Muscle of arm (tissue), 12 donors: ENCODE data around the gene FRMPD4. TPM values are rescaled to one million over a fixed set of nuclear protein-coding genes. Genes with fewer than 3 reads are reported as not detected.
"Not testable (repeated sequence)": the region's sequence is repeated elsewhere in the genome, so short reads cannot be mapped to it uniquely, and the experiment has no call there.

Experiments
- DNase-seq: peaks from one replicate; pipeline ENCODE4 v3.0.0-alpha.2; 2013
- polyA plus RNA-seq, 12 donors: library from polyadenylated mRNA; unstranded; fragments of 120-200 nt; gene quantifications; one replicate each; pipeline ENCODE4 v1.2.1, GENCODE V29; 2013; ENCODE audit not compliant: insufficient read length in 12 of 12

The FRMPD4 gene
- polyA plus RNA-seq, 12 donors: 0.18 to 0.84 (median 0.52) TPM; not detected in 2

DNA sequence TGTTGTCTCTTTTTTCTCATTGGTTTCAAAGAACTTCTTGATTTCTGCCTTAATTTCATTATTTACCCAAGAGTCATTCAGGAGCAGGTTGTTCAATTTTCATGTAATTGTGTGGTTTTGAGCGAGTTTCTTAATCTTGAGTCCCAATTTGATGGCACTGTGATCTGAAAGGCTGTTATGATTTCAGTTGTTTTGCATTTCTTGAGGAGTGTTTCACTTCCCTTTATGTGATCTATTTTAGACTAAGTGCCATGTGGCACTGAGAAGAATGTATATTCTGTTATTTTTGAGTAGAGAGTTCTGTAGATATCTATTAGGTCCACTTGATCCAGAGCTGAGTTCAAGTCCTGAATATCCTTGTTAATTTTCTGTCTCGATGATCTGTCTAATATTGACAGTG lies 377.1 kb downstream of the FRMPD4 start:
- not testable (repeated sequence) for DNase-seq

DNA sequence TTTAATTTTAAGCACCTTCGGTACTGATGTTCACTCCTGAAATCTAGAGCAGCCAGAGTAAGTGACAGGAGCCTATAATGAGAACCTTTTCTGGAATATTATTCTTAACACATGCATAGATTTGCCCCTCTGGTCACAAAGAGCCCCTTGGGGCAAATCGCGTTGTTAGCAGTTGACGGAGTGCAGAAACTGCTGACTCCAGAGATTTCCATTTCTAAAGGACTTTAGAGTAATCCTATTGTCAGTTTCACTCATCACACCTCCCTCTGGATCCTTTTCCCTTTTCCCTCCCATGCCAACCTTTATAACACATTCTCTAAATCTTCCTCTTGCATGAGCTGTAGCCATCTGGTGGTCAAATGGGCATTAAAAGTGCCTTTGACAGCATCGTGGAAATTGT lies 388.0 kb downstream of the FRMPD4 start:
- DNase-seq: no peak

DNA sequence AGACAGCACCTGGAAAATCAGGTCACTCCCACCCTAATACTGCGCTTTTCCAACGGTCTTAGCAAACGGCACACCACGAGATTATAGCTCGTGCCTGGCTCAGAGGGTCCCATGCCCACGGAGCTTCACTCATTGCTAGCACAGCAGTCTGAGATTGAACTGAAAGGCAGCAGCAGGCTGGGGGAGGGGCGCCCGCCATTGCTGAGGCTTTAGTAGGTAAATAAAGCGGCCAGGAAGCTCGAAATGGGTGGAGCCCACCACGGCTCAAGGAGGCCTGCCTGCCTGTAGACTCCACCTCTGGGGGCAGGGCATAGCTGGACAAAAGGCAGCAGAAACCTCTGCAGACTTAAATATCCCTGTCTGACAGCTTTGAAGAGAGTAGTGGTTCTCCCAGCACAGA lies 399.8 kb downstream of the FRMPD4 start:
- DNase-seq: not testable (repeated sequence)

DNA sequence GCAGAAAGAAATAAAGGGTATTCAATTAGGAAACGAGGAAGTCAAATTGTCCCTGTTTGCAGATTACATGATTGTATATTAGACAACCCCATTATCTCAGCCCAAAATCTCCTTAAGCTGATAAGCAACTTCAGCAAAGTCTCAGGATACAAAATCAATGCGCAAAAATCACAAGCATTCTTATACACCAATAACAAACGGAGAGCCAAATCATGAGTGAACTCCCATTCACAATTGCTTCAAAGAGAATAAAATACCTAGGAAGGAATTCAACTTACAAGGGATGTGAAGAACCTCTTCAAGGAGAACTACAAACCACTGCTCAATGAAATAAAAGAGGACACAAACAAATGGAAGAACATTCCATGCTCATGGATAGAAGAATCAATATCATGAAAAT lies 404.0 kb downstream of the FRMPD4 start:
- DNase-seq: not testable (repeated sequence)

DNA sequence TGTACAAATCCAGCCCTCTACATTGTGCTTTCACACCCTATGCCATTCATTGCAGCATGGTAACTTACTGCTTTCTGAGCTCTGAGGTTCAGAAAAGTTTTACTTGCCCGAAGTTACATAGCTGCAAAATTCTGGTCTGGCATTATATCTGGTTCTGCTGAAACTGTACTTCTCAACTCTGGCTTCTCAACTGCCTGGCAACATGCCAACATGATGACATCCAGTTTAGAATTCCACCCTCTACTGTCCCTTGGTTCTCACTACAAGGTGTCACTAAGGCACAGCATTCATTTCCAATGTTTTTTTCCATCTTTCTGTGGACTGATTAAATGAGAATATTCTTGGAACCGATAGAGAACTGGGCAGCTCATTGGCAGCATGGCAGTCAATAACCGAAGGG lies 410.1 kb downstream of the FRMPD4 start:
- DNase-seq: no peak

DNA sequence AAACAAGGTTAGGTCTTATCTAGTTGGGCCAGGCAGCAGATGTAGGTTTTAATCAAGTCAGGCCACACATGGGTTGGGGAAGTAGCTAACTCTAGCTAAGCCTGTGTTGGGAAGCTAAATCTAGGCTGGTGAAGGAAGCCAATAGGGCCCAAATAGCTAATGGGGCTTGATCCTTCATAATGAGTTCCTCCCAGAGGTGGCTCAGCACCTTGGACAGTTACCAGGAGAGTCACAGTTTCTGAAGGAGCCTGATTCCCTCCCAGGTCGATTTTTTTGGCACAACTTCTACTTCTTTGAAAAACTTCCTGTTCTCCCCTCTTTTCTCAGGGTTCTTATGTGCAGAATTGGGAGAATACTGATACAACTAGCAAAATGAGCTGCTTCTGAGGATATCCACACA lies 410.5 kb downstream of the FRMPD4 start:
- peak; percentile 4 for DNase-seq

DNA sequence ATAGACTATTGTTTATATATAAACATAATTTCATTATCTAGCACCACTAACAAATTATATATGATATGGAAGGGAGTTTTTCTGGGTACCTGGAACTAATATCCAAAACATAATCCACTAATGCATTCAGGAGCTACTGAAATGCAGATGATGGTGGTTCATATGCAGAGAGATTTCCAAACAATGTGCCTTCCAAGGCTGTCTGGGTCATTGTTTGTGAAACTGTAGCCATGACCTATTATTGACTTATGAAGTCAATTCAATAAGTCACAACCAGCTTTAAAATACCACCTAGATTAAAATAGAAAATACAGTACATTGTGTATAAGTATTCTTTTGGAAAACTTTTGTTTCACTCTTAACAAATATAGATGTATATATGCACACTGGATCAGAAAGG lies 415.9 kb downstream of the FRMPD4 start:
- no peak for DNase-seq

DNA sequence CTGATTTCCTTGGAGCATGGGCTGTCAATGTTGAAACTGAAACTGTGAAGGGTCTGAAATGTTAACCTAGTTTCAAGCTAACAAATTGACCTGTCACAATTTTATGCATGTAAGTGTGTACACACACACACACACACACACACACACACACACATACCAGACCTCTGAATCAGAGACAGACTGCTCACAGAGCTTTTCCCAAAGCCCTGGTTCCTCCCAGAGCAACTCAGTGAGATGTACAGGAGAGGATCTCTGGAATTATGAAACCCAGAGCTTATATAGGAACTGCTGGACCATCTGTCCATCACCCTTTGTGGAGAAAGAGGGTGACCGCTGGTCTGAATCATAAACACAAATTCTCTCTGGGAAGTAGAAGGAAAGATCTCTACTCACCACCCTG lies 424.8 kb downstream of the FRMPD4 start:
- DNase-seq: no peak

DNA sequence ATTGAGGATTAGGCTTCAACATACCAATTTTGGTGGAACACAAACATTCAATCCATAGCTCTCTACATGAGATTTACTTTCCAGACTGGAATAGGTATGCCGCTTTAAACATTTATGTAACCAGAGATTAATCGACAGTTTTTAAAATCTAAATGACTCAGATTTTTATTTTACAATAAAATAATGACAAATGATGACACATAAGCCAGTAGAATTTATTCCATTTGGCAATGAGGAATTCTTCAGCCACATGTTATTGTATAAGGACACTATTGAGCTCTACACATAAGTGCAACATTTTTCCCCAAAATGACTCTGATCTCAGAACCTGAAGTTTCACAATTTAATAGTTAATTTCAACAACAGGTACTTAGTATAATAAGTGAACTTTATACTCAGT lies 425.9 kb downstream of the FRMPD4 start:
- no peak for DNase-seq

DNA sequence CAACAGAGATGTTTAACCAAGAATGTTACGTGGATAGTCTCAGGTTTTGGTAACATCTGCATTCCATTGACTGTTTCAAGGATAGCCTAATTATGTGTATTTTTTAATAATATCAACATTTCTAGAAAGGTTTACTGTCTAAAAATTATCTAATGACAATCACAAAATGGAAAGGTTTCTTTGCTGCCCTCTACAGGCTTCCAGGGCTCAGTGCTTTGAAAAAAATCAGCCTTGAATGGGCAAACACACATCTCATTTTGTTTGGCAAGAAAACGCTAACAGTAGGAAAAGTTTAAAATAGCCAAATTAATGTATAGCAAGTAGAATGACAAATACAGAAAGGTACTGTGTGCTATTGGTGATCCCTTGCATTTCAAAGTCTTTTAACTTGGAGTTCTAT lies 429.6 kb downstream of the FRMPD4 start:
- no peak for DNase-seq

DNA sequence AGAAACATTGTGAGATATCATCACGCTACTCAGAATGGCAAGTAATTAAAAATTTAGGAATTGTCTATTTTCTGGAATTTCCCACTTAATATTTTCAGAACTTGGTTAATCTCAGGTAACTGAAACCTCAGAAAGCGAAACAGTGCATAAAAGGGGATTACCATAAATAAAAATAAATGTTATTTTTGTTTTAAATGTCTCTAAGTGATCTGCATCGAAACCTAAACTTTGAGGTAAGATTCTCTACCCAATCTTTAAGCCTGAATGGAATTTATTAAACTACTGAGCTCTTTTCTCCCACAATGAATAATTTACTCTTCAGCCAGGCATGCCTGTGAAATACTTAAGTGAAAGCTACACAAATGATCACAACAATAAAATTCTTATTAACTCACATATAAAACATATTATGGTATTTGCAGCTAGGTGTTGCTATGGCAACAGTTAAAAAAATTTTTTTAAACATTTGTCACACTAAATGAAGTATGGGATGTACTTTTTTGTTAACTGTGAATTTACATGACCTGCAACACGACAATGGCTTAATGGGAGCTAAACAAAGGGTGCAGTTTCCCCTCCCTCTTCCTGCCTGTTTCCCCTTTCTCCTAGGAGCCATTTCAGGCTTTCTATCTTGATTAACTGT lies 432.7 kb downstream of the FRMPD4 start:
- DNase-seq: no peak

DNA sequence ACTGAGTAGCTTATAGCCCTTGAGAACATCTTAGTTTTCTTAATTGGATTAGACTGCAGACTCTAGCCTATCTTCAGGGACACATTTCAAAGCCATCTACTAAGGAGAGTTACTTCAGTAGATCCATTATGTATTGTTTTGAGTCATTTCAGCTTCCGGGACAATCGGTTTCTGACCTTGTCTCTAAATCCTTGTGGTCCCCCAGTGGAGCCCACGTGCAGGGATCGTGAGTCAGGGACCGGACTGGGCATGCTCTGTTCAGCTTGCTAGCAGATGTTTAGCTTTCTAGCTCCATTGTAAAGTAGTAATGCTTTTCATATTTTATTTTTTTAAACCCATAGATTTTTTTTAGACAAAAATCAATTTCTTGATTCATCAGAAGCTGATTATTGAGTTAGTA lies 441.0 kb downstream of the FRMPD4 start:
- DNase-seq: no peak

DNA sequence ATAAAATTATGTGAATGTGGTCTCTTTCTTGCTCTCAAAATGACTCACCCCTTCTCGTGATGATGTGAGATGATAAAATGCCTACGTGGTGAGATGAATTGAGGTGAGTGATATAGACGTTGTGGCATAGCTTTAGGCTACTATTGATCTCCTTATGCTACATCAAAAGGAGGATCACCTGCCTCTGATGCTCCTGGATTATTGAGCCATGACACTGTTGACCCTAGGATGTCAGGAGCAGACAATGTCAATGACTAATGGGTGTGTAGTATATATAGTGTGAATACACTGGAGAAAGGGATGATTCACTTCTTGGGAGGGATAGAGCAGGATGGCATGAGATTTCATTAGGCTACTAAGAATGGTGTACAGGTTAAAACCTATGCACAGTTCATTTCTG lies 442.3 kb downstream of the FRMPD4 start:
- no peak for DNase-seq

DNA sequence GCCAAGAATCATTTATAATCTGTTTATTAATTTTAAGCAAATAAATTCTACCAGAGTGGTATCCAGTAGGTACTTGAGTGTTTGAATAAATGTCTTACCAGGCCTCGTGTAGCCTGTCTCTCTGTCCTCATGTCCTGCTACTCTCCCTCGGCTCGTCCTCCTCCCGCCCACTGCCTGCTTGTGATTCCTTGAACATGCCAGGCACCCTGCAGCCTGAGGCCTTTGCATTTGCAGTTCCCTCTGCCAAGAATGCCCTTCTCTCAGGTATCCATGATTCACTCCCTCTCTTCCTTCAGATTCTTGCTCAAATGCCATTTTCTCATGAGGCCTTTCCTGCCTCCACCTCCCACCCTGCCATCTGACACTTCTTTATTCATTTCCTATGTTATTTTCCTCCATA lies 443.3 kb downstream of the FRMPD4 start:
- no peak for DNase-seq

DNA sequence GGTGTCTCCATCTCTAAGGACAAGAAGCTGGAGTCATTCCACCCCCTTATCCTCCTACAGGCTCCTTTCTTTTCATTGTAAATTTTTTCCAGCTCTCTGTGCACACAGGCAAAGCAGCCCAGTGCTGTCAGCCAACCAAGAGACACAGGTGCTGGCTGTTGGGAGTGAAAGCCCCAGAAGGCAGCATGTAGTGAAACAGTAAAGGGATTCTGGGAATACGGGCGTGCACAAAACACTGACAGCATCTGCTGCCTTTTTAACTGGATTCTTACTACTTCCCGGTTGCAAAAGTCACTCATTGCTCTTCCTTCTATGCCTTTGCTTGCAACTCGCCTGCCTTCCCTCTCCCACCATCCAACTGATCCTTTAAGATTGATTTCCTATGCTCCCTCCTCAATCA lies 444.4 kb downstream of the FRMPD4 start:
- peak; percentile 7 for DNase-seq

DNA sequence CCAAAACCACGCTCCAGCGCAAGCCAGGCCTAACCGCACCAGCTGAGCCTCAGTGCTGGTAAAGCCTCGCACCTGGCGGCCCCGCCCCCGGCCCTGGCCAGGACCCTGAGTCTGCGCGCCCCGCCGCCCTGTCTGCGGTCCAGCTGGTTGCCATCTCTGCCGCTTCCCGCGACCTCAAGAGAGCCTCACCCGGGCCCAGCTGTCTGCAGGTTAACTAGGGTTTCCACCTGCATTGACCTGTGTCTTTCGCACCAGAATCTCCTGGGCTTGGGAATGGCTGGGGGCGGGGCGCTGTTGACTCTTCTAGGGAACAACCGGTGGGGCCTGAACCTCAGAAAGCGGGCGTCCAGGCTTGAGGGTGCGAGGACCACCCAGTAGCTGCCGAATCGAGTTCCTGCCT lies 445.3 kb downstream of the FRMPD4 start:
- DNase-seq: no peak

DNA sequence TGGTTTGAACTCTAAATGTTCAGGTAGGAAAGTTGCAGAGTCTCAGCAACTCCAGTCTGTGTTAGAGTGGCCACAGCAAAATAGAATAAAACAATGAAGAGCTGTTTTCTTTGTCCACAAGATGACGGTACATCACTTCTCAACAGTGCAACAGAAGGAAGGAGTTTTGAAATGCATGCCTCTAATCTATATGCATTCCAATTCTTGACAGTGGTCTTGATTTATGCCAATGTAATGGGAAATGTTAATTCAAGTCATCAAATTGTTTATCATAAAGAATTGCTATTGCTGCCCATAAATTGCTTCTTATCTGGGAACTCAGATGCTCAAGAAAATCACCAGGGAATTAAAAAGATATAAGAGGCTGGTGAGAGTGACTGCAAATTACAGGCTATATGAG lies 457.4 kb downstream of the FRMPD4 start:
- no peak for DNase-seq

DNA sequence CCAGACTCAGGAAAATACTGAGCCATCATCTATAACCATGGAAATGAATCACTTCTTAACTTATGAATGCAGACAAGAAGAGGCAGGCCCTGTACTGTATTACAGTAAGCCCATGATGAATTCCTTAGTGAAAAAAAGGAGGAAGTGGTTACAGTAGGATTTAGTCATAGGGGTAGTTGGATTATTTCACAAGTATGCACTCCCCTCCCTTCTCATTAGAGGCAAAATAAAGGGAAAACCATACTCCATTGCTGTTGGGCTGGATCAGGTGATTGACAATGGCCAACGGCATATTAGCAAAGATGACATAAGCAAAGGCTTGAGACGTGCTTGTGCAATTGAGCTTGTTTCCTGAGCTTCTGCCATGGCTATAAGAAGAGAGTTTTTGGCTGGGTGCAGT lies 471.8 kb downstream of the FRMPD4 start:
- no peak for DNase-seq

DNA sequence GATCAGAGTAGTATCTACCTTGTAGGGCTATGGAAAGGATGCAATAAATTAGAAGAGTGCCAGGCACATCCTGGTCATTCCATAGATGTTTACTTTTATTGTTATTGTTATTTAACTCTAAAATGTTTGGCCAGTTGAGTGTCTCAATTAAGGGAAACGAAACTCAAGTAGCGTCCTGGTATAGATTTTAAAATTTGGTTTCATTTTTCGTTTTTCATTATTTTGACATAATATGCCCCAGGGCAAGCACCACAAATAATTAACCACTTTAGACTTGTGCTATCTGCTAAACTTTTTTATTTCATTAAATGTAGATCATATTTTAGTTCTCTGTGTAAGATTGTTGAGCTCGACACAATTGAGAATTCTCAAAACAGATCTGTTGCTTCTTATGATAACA lies 473.2 kb downstream of the FRMPD4 start:
- DNase-seq: no peak

DNA sequence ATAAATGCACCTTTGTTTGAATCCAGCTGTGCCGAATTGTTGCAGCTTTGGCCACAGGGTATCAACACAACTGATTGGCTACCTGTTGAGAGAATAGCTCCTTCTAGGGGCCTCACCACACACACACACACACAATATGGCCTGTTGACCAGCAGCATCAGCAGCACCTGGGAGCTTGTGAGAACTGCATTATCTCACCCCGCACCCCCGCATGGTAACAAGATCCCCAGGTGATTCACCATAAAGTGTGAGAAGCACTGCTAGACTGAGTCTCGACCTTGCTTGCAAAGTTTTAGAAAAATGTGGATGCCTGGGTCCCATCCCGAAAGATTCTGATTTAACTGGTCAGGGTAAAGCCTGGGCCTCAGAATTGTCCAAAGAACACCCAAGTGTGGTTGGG lies 476.0 kb downstream of the FRMPD4 start:
- no peak for DNase-seq

DNA sequence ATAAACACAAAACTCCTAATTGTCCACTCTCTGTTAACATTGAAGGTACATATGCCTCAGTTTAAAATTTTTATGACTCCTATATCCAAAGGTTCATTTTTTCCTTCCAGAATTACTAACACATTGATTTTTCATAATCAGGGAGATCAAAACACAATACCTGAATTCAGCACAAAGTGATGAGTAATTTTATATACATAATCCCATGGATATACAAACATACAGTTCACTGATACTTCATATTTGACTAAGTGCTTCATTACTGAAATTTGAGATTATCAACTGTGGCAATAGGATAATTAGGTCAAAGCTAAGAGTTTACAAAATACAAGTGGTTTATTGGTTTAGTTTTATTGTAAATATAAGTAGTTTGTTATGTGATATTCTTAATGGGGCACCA lies 476.8 kb downstream of the FRMPD4 start:
- no peak for DNase-seq

DNA sequence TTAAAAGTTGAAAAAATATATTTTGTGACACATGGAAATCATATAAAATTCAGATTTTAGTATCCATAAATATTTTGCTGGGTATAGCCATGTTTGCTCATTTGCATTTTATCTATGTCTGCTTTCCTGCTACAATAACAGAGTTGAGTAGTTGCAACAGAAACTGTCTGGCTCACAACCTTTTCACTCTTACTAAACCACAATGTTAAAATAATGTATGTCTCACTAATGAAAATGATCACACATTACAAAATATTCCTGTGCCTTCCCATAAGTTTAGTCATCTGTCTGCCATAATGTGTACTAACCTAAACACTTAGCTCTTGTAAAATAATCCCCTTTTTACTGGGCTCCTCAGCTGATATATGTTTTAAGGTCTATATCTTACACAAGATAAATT lies 479.0 kb downstream of the FRMPD4 start:
- DNase-seq: no peak

DNA sequence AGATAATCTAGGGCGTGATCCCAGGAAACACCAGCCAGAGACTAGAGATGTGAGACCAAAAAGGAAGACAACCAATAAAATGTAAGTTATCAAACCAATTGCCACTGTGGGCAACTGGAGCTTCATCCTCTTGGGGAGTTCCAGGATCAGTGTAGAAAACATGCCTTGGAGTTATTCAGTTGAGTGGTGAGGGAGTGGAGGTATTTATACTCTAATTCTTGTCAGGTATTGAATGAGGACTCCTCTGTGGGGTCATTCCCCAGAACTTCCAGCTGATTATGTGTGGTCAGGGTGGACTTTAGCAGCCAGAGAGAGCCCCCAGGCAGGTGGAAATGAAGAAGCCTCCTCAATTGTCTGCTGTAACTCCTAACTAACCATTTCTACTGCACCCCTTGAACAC lies 509.0 kb downstream of the FRMPD4 start:
- no peak for DNase-seq

DNA sequence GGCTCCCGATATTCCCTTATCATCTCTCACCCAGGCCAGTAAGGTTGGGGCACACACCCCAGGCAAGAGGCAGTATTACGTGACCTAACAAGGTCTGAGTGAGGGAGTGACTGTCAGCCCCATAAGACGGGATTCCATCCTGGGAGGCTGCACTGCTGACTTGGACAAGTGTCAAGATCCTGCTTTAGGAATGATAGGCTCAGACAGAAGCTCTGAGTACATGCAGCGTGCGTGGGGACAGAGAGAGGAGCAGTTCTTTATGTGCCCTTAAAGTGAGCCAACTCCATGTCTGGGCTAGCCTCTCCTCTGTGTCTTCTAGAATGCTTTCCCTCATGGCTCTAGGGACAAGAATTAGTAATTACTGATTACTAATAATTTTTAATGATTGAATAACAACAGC lies 510.7 kb downstream of the FRMPD4 start:
- no peak for DNase-seq

DNA sequence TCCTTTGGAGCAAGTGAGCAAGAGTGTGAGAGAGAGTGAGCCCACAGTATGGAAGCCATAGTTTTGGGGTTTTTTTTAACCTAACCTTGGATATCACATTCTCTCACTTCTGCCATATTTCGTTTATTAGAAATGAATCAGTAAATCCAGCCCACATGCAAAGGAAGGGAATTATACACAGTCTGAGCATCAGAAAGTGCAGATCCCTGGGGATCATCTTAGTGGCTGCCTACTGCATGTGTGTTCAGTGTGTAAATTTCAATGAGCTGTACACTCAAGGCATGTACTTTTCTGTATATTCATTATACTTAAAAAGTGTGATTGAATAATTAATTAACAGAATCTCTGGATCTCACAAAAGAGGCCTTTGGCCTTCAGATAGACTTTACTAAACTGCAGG lies 519.2 kb downstream of the FRMPD4 start:
- DNase-seq: no peak
